Neural crest cell (in vitro differentiated cells): ENCODE results near the gene ADCK2. TPM values are rescaled to one million over a fixed set of nuclear protein-coding genes. Genes with fewer than 3 reads are reported as not detected.
"Not testable (repeated sequence)": the region's sequence is repeated elsewhere in the genome, so short reads cannot be mapped to it uniquely, and the experiment has no call there.

Experiments used
- DNase-seq: peaks from one replicate; pipeline ENCODE4 v3.0.0; 2021; ENCODE audit warnings: low read depth, mixed read lengths, low spot score
- H3K27ac Mint-ChIP-seq: one replicate; pipeline ENCODE4 v1.8.0; 2021; ENCODE audit warnings: mild to moderate bottlenecking, mixed read lengths; ENCODE audit not compliant: unreplicated experiment
- H3K27me3 Mint-ChIP-seq: 2 replicates; pipeline ENCODE4 v1.8.0; 2021; ENCODE audit warnings: low read depth, mild to moderate bottlenecking, mixed read lengths
- H3K36me3 Mint-ChIP-seq: 2 replicates; pipeline ENCODE4 v1.8.0; 2021; ENCODE audit warnings: low read depth, mild to moderate bottlenecking, mixed read lengths
- H3K4me1 Mint-ChIP-seq: 2 replicates; pipeline ENCODE4 v1.8.0; 2021; ENCODE audit warnings: mixed read lengths
- H3K4me3 Mint-ChIP-seq: one replicate; pipeline ENCODE4 v1.8.0; 2021; ENCODE audit warnings: mild to moderate bottlenecking, mixed read lengths
- H3K9me3 Mint-ChIP-seq: 2 replicates; pipeline ENCODE4 v1.8.0; 2021; ENCODE audit warnings: mixed read lengths
- CTCF ChIP-seq: fragments of 200-600 bp; sonication (generic); conservative IDR thresholded peaks from 2 replicates; pipeline ENCODE4 v1.5.0; 2021; ENCODE audit warnings: antibody characterized with exemption, mild to moderate bottlenecking
- total RNA-seq: library from RNA; stranded (reverse); gene quantifications from 2 replicates; pipeline ENCODE4 v1.2.1, GENCODE V29; 2021

ADCK2 gene
- total RNA-seq, 1 donor from 2014 or later = 14.2 TPM

GRCh38 chr7:140668641-140669040, 4.1 kb upstream of the ADCK2 start:
- H3K4me3 Mint-ChIP-seq = no peak overlapping the region
- H3K9me3 Mint-ChIP-seq = no peaks in the 10 kb centered on the region
- H3K27me3 Mint-ChIP-seq = peaks cover 14% of the 10 kb centered on the region
- H3K36me3 Mint-ChIP-seq = no peaks in the 10 kb centered on the region
- no peak for TF ChIP-seq CTCF
- peaks cover 8% of the 10 kb centered on the region for H3K4me1 Mint-ChIP-seq
- no peak overlapping the region for H3K27ac Mint-ChIP-seq
- DNase-seq = no peak

GRCh38 chr7:140669352-140669751, 3.4 kb upstream of the ADCK2 start:
- DNase-seq = no peak
- Mint-ChIP-seq H3K27ac (no peak overlapping the region), H3K9me3 (no peaks in the 10 kb centered on the region), H3K4me1 (peaks cover 10% of the 10 kb centered on the region), H3K36me3 (no peaks in the 10 kb centered on the region), H3K27me3 (peaks cover 14% of the 10 kb centered on the region), H3K4me3 (no peak overlapping the region)
- no peak for TF ChIP-seq CTCF

GRCh38 chr7:140669862-140670261, 2.9 kb upstream of the ADCK2 start:
- DNase-seq, H3K9me3 Mint-ChIP-seq, H3K36me3 Mint-ChIP-seq, H3K27me3 Mint-ChIP-seq: not testable (repeated sequence)
- peak overlapping the region; percentile 62 for H3K4me3 Mint-ChIP-seq
- peak overlapping the region; percentile 12 for H3K27ac Mint-ChIP-seq
- H3K4me1 Mint-ChIP-seq = peaks cover 13% of the 10 kb centered on the region

GRCh38 chr7:140670343-140670935, 2.3 kb upstream of the ADCK2 start:
- H3K4me1 Mint-ChIP-seq = peaks cover 18% of the 10 kb centered on the region
- H3K27ac Mint-ChIP-seq = no peak overlapping the region
- DNase-seq = no peak

GRCh38 chr7:140671966-140672365, 779 bp upstream of the ADCK2 start:
- peaks cover 3% of the 10 kb centered on the region for H3K27me3 Mint-ChIP-seq
- H3K4me1 Mint-ChIP-seq = peaks cover 31% of the 10 kb centered on the region
- H3K9me3 Mint-ChIP-seq = no peaks in the 10 kb centered on the region
- DNase-seq = no peak
- no peak for TF ChIP-seq CTCF
- H3K27ac Mint-ChIP-seq = no peak overlapping the region
- peak overlapping the region; percentile 77 for H3K4me3 Mint-ChIP-seq
- no peaks in the 10 kb centered on the region for H3K36me3 Mint-ChIP-seq

More at GRCh38 chr7:140670343-140670935, 2.3 kb upstream of the ADCK2 start:
- Mint-ChIP-seq H3K36me3 (no peaks in the 10 kb centered on the region), H3K27me3 (peaks cover 5% of the 10 kb centered on the region), H3K9me3 (no peaks in the 10 kb centered on the region), H3K4me3 (peak overlapping the region; percentile 62)
- TF ChIP-seq CTCF = no peak

- Mint-ChIP-seq H3K4me3 (peak overlapping the region; percentile 84), H3K9me3 (no peaks in the 10 kb centered on the region), H3K36me3 (no peaks in the 10 kb centered on the region), H3K4me1 (peaks cover 31% of the 10 kb centered on the region), H3K27me3 (peaks cover 3% of the 10 kb centered on the region), H3K27ac (no peak overlapping the region)
- peak; percentile 33 for TF ChIP-seq CTCF
- DNase-seq = peak; percentile 24
Measured at GRCh38 chr7:140673063-140673773, 473 bp downstream of the ADCK2 start.
